DND-41 (cell line): ENCODE results near the gene PROSER2.

Experiments used
- CTCF ChIP-seq: IDR thresholded peaks from 2 replicates; pipeline ENCODE4 v1.5.1; 2012; ENCODE audit warnings: borderline replicate concordance, low read length, moderate library complexity, mild to moderate bottlenecking; ENCODE audit not compliant: poor library complexity, severe bottlenecking; ENCODE audit errors: extremely low read depth
- EZH2 ChIP-seq: IDR thresholded peaks from 3 replicates; pipeline ENCODE4 v1.6.1; 2012; ENCODE audit warnings: borderline replicate concordance, low read depth, mild to moderate bottlenecking, moderate library complexity, low read length, inconsistent platforms; ENCODE audit not compliant: severe bottlenecking

- TF ChIP-seq CTCF (no peak), EZH2 (no peak)
Measured at GRCh38 chr10:11899067-11899876, 76.1 kb downstream of the PROSER2 start.
